C1 segment of cervical spinal cord (tissue), 14 donors: Measurements from ENCODE around the gene DNPH1.

Source experiments
- DNase-seq, 14 donors: peaks; one replicate each; lab custom pipeline; 2025; lab: John Stamatoyannopoulos, UW

Gene DNPH1

GRCh38 chr6:43263314-43264178 lies 34.3 kb upstream of the DNPH1 start:
- DNase-seq = peak in 12 of 14 donors; percentile 2 to 45 (median 20)

GRCh38 chr6:43262780-43263313 lies 33.6 kb upstream of the DNPH1 start:
- DNase-seq = no peak

DNA sequence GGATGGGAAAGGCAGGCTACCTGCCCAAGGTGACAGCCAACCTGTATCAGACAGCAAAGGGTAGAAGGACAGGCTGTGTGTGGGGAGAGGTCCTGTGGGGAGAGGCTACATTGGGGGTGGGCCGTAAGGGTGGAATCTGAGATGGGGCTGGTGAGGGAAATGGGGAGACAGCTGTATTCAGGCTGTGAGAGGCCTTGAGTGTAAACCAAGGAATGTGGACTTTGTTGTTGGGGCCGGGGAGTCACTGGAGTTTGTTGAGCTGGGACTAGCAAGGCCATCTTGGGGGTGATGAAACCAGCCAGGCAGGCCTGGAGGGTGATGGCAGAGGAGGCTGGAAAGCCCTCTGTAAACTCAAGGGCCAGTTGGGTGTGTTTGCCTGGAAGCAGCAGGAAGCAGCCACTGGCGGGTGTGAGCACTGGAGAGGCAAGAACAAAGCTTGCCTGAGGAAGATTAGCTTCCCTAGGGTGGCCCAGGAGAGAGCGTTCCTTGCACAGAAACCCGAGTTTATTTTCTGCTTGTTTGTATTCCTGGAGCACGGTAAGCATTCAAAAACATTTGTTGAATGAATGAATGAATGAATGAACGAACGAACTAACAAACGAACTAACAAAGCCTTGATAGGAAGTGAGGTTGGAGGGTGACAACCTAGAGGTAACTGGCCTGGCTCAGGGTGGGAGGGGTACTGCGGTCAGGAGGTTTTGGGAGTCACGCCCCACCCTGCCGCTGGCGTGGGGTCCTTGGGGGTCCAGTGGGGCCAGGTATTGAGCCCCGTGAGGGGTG lies 32.9 kb upstream of the DNPH1 start:
- no peak for DNase-seq

DNA sequence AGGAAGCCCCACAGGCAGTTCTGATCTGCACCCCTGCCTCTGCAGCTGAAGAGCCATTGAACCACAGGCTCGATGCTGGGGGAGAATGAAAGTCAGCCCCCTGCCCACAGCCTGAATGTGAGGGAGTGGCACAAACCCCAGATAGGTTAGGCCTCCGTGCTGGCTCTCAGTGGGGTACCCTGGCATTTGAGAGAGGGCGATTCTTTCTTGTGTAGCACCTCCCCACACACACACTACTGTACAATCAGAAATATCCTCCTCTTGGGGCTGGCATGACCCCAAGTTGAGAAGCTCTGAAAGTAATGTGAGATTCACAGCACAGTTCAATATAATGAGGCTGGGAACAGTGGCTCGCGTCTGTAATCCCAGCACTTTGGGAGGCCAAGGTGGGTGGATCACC lies 31.9 kb upstream of the DNPH1 start:
- DNase-seq = no peak

DNA sequence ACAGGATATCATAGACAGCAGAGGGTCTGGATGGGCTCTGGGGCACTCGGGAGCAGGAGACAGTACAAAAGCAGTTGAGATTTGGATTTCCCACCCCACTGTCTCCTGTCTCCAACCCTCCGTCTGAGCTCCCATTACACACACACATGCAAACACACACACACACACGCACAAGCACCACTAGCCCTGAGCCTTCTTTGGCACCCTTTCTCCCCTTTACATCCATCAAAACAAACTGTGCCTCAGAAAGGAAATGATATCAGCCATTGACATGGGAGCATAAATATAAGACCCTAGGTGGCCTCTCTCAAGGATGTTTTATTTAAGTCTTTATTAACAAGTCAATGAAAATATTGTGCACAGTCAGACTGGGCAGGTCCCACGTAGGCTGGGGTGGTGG lies 31.5 kb upstream of the DNPH1 start:
- DNase-seq = no peak

DNA sequence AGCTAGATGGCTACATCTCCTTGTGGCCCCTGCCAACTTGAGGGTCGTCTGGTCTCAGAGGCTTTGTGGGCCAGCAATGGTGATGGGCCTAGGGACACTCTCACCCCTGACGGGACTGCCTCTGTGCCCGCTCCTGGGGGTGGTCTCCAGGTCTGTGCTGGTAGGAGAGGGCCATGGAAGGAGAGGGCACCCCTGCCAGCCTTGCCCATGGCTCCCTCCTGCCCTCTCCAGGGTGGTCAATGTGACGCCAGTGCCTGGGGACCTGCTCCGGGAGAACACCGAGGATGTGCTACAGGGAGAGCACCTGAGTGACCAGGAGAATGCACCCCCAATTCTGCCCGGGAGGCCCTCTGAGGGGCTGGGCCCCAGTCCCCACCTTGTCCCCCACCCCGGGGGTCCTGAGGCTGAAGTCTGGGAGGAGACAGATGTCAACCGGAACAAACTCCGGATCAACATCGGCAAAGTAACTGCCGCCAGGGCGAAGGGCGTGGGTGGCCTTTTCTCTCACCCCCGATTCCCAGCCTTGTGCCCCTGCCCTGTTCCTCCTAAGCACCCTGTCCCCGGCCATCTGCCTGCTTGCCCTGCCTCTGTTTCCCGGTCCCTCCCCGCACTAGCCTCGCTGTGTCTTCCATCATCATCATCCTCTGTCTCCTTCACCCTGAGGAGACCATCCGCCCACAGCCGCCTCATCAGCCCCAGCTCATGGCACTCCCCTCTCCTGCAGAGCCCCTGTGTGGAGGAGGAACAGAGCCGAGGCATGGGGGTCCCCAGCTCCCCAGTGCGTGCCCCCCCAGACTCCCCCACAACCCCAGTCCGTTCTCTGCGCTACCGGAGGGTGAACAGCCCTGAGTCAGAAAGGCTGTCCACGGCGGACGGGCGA lies 29.8 kb upstream of the DNPH1 start:
- no peak for DNase-seq

DNA sequence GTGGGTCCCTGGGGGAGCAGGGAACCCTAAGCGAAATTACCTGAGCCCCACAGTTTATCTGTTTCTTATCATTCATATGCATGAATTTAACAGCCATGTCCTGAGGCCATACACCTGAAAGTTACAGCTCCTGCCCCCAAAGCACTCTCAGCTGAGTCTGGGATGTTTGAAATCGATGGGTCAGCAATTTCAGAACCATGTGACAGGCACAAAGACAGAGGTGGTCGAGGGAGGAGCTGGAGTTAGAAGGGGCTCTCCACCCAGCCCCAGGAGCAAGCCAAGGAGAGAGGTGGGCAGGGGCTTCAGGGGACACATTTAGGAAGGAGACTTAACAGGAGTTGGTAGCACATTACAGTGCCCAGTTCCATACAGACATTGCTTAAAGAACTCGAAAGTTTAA lies 28.9 kb upstream of the DNPH1 start:
- no peak for DNase-seq

GRCh38 chr6:43257367-43258145 lies 28.3 kb upstream of the DNPH1 start:
- DNase-seq = no peak

DNA sequence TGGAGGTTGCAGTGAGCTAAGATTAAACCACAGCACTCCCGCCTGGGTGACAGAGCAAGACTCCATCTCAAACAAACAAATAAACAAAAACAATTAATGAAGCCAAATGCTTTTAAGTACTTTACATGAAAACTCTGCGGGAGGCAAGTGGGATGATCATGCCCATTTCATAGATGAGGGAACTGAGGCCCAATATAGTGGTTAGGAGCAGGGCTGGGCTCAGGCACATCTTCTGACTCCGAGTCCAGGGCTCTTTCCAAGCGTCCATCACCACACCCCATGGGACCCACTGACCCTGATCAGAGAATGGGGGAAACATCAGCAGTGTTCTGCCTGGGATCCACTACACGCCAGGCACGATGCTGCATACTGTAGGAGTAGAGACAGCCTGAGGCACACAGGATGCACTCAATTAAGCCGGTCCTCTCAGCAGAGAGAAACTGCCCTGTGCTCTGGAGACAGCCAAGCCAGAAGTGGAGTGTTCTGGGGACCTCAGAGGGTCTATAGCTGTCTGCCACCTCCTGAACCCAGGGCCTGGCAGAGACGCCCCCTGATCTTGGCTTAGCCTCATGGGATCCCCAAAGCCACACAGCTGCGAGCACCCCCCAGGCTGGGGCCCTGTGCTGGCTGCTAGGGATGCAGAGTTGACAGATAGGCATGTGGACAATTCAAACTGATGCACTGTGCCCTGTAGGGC lies 27.5 kb upstream of the DNPH1 start:
- no peak for DNase-seq

DNA sequence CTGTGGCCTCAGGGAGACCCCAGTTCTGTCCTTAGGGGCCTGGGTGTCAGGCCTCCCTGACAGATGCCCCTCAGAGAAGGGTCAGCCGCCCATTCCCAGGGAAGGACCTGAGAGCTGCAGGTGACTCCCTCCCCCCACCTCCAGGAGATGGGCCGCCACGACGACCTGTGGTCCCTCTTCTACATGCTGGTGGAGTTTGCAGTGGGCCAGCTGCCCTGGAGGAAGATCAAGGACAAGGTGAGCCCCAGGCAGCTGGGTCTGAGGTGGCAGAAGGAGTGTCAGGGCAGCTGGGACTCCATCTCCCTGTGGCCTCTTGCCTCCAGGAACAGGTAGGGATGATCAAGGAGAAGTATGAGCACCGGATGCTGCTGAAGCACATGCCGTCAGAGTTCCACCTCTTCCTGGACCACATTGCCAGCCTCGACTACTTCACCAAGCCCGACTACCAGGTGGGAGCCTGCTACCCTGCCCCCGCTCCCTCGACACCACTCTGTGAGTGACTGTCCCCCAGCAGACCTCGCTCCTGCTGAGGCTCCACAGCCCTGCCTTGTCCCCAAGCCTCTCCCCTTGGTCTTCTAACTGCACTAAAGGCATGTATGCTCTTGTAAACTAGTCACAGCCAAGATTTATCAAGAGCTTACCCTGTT lies 26.2 kb upstream of the DNPH1 start:
- no peak for DNase-seq

DNA sequence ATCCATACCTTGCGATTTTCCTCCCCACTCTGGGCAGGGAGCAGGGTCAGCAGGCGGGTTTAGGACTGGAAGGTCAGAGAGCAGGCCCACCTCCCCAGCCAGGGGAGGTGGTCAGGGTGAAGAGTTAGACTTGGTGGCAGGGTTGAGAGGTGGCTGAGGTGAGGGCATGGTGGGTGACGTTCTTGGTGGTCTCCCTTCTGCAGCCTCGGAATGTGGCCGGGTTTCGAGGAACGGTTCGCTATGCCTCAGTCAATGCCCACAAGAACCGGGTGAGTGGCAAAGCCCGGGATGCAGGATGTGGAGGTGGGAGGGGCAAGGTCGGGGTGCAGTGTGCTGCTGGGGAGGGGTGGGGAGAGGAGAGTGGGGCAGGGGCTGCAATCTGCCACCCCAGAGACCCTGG lies 25.6 kb upstream of the DNPH1 start:
- DNase-seq = no peak

GRCh38 chr6:43254138-43254817 lies 25.0 kb upstream of the DNPH1 start:
- DNase-seq = no peak

GRCh38 chr6:43253401-43253800 lies 24.1 kb upstream of the DNPH1 start:
- DNase-seq = no peak

GRCh38 chr6:43250992-43251373 lies 21.7 kb upstream of the DNPH1 start:
- DNase-seq = no peak

GRCh38 chr6:43248791-43249190 lies 19.5 kb upstream of the DNPH1 start:
- DNase-seq = no peak

DNA sequence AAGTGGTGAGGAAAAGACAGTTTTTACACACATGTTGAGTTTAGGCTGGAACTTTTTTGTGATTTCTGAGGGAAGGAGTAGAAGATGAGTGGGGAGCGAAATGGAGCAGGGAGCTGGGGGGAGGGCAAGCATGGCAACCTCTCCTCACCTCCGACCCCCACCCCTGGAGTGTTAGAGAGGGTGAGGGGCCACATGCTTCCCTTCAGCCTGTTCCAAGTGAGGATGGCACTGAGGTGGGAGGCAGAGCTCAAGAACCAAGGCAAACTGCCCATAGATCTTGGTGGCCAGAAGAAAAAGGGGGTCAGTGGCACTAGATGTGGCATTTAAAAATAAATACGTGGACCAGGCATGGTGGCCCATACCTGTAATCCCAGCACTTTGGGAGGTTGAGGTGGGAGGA lies 18.8 kb upstream of the DNPH1 start:
- DNase-seq = no peak

- DNase-seq = peak in 12 of 14 donors; percentile 77 to 92 (median 86)
Measured at GRCh38 chr6:43247114-43247999, 18.1 kb upstream of the DNPH1 start.
